Sigmoid colon (tissue), 7 donors: ENCODE results near the gene SIPA1. TPM values are rescaled to one million over a fixed set of nuclear protein-coding genes. Genes with fewer than 3 reads are reported as not detected.

Experiments
- DNase-seq: peaks from one replicate; pipeline ENCODE4 v3.0.0-alpha.2; 2019
- H3K27ac ChIP-seq, 4 donors: fragments of 200-600 bp; sonication (generic); one replicate each; pipeline ENCODE4 v1.5.1; 2016 to 2019; ENCODE audit warnings: mild to moderate bottlenecking in 1 of 4
- H3K27me3 ChIP-seq, 3 donors: fragments of 200-600 bp; sonication (generic); one replicate each; pipeline ENCODE4 v1.5.1; 2019; ENCODE audit warnings: mild to moderate bottlenecking in 1 of 3
- H3K36me3 ChIP-seq, 4 donors: fragments of 200-600 bp; sonication (generic); one replicate each; pipeline ENCODE4 v1.5.1; 2016 to 2019
- H3K4me1 ChIP-seq, 4 donors: fragments of 200-600 bp; sonication (generic); one replicate each; pipeline ENCODE4 v1.5.1; 2017 to 2019
- H3K4me3 ChIP-seq, 4 donors: fragments of 200-600 bp; sonication (generic); one replicate each; pipeline ENCODE4 v1.5.1; 2017 to 2019; ENCODE audit warnings: mild to moderate bottlenecking in 2 of 4, moderate library complexity in 1 of 4
- H3K9me3 ChIP-seq, 4 donors: fragments of 200-600 bp in 3 of 4; sonication (generic) in 3 of 4; one replicate each; pipeline versions ENCODE4 v1.5.1 to v1.6.1; 2013 to 2019
- CTCF ChIP-seq, 4 experiments: fragments of 450-650 bp in 3 of 4; fragments of 200-600 bp in 1 of 4; IDR thresholded peaks; one replicate each; pipeline ENCODE4 v1.5.1; 2016 to 2019; ENCODE audit warnings: antibody characterized with exemption in 4 of 4, mild to moderate bottlenecking in 3 of 4, moderate library complexity in 2 of 4
- EP300 ChIP-seq, 4 donors: sonication (generic); formaldehyde crosslinking; IDR thresholded peaks; one replicate each; pipeline ENCODE4 v1.6.1; 2017; ENCODE audit warnings: antibody characterized with exemption in 4 of 4
- POLR2A ChIP-seq, 2 donors: fragments of 450-650 bp; IDR thresholded peaks; one replicate each; pipeline ENCODE4 v1.6.1; 2016; ENCODE audit warnings: antibody characterized with exemption in 2 of 2, mild to moderate bottlenecking in 2 of 2, moderate library complexity in 2 of 2
- POLR2AphosphoS5 ChIP-seq, 4 donors: sonication (generic); formaldehyde crosslinking; IDR thresholded peaks; one replicate each; pipeline ENCODE4 v1.6.1; 2017; ENCODE audit warnings: antibody characterized with exemption in 4 of 4
- WGBS, 2 donors: extraction: QIAGEN DNeasy Blood & Tissue Kit; methylation state at CpG; one replicate each; pipeline ENCODE4 v1.1.7; 2013; 5-methylcytosine and 5-hydroxymethylcytosine counted together
- intact Hi-C: fragments of 100-400 bp; cut with DNase I; formaldehyde crosslinking; loops from one replicate; pipeline ENCODE4 v1.15.1; 2023
- polyA plus RNA-seq, 3 donors: library from polyadenylated mRNA; stranded (reverse); fragments of 200-250 nt; gene quantifications; one replicate each; pipeline ENCODE4 v1.2.3, GENCODE V29; 2013
- total RNA-seq, 4 donors: library from RNA; depleted of rRNA; stranded (reverse); fragments of >200 nt; gene quantifications; one replicate each; pipeline ENCODE4 v1.1.0, GENCODE V29; 2016
- donor health status: healthy with polysubstance abuse.
- donor health status: Bipolar disorder and iron deficiency.
- donor health status: healthy.

SIPA1 gene
- total and polyA plus RNA-seq, 7 donors, result 19.9 to 53.6 (median 30.7) TPM

- Histone ChIP-seq H3K36me3 (peaks cover 46 to 93% (median 65%) of the 10 kb centered on the region in 4 donors), H3K4me1 (peaks cover 0 to 19% (median 13%) of the 10 kb centered on the region in 4 donors), H3K9me3 (no peaks in the 10 kb centered on the region), H3K27ac (no peak overlapping the region), H3K4me3 (no peak overlapping the region), H3K27me3 (no peaks in the 10 kb centered on the region)
- TF ChIP-seq POLR2AphosphoS5 (IDR thresholded peaks at IDR 0.05), result no peak
- TF ChIP-seq CTCF (IDR thresholded peaks at IDR 0.05), result no peak
- TF ChIP-seq POLR2A (IDR thresholded peaks at IDR 0.05), result no peak
- TF ChIP-seq EP300 (IDR thresholded peaks at IDR 0.05), result no peak
- DNase-seq, result no peak
- 96% methylated on average over 14 of the region's 14 CpGs for WGBS, 2 donors
- intact Hi-C loops, result loop anchor here (10.0 kb wide), 1 partner anchor 193 kb away; no protein-coding TSS in a partner anchor
Measured at GRCh38 chr11:65621460-65621859, 16.4 kb upstream of the SIPA1 start.

- Histone ChIP-seq H3K4me3 (no peak overlapping the region), H3K9me3 (no peaks in the 10 kb centered on the region), H3K27me3 (no peaks in the 10 kb centered on the region), H3K36me3 (peaks cover 46 to 98% (median 70%) of the 10 kb centered on the region in 4 donors), H3K27ac (no peak overlapping the region), H3K4me1 (peaks cover 0 to 13% (median 7%) of the 10 kb centered on the region in 4 donors)
- intact Hi-C loops, result loop anchor here (10.0 kb wide), 1 partner anchor 193 kb away; no protein-coding TSS in a partner anchor
- TF ChIP-seq POLR2A (IDR thresholded peaks at IDR 0.05) (no peak), EP300 (IDR thresholded peaks at IDR 0.05) (no peak), CTCF (IDR thresholded peaks at IDR 0.05) (no peak), POLR2AphosphoS5 (IDR thresholded peaks at IDR 0.05) (no peak)
- 96% methylated on average over 16 of the region's 16 CpGs for WGBS, 2 donors
- no peak for DNase-seq
Measured at GRCh38 chr11:65622011-65622410, 15.9 kb upstream of the SIPA1 start.

DNA sequence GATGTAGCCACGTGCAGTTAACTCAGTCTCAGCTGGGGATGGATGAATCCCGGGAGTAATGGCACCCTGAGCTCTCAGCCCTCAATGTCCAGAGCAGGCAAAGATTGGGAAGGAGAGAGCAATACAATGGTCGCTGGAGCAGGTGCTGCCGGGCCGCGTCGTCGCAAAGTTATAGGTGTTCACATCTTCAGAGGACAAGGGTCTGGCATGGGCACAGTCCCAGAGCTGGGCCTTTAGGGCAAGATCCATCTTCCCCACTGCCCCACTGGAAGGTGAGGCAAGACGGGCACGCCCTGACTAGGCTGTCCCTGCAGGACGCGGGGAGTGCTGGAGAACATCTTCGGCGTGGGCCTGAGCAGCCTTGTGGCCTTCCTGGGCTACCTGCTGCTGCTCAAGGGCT lies 14.7 kb upstream of the SIPA1 start:
- TF ChIP-seq CTCF (IDR thresholded peaks at IDR 0.05), result no peak
- no peak for TF ChIP-seq EP300 (IDR thresholded peaks at IDR 0.05)
- TF ChIP-seq POLR2A (IDR thresholded peaks at IDR 0.05), result no peak
- TF ChIP-seq POLR2AphosphoS5 (IDR thresholded peaks at IDR 0.05), result no peak
- no peaks in the 10 kb centered on the region for H3K27me3 ChIP-seq
- intact Hi-C loops, result loop anchor here (10.0 kb wide), 1 partner anchor 192 kb away; no protein-coding TSS in a partner anchor
- WGBS, 2 donors, result 90 to 92% methylated on average over 14 of the region's 14 CpGs
- DNase-seq, result no peak
- H3K9me3 ChIP-seq, result no peaks in the 10 kb centered on the region
- no peak overlapping the region for H3K4me3 ChIP-seq
- H3K36me3 ChIP-seq, result peaks cover 40 to 99% (median 73%) of the 10 kb centered on the region in 4 donors
- peaks cover 0 to 5% (median 2%) of the 10 kb centered on the region in 4 donors for H3K4me1 ChIP-seq
- no peak overlapping the region for H3K27ac ChIP-seq

GRCh38 chr11:65623852-65624616 lies 13.9 kb upstream of the SIPA1 start:
- intact Hi-C loops, result loop anchor here (10.0 kb wide), 1 partner anchor 191 kb away; no protein-coding TSS in a partner anchor

More at GRCh38 chr11:65623852-65624616, 13.9 kb upstream of the SIPA1 start:
- Histone ChIP-seq H3K9me3 (no peaks in the 10 kb centered on the region), H3K27me3 (no peaks in the 10 kb centered on the region), H3K36me3 (peaks cover 40 to 99% (median 72%) of the 10 kb centered on the region in 4 donors), H3K4me3 (no peak overlapping the region), H3K27ac (no peak overlapping the region), H3K4me1 (peaks cover 0 to 5% (median 2%) of the 10 kb centered on the region in 4 donors)
- no peak for DNase-seq
- 93 to 95% methylated on average over 25 of the region's 25 CpGs for WGBS, 2 donors
- no peak for TF ChIP-seq CTCF (IDR thresholded peaks at IDR 0.05)
- TF ChIP-seq EP300 (IDR thresholded peaks at IDR 0.05), result no peak
- no peak for TF ChIP-seq POLR2AphosphoS5 (IDR thresholded peaks at IDR 0.05)
- no peak for TF ChIP-seq POLR2A (IDR thresholded peaks at IDR 0.05)
